Measurements from ENCODE around the gene UBE2Z. TPM values are rescaled to one million over a fixed set of nuclear protein-coding genes. Genes with fewer than 3 reads are reported as not detected.

Gene UBE2Z
- total and polyA plus RNA-seq, 9 of the 15 experiments (the other 6 are each of a cell fraction or from before 2014, with no cell fraction given) = 11.8 to 89.0 (median 38.2) TPM

- FAIRE-seq (peak; percentile 11), ATAC-seq (peak; percentile 54; the same call in 1 of the 3 replicates), DNase-seq (ENCODE audit: extremely low read depth in 1 of 4, low spot score in 3 of 4) (no peak)
- ChIA-PET CTCF (ENCODE audit: low intra/inter-chr PET ratio) (no interaction called here), POLR2A (interaction anchor here (0.6 to 2.2 kb wide), 4 partner anchors 11 to 150 kb away, joined by 3 to 6 read pairs (median 4); no protein-coding TSS in a partner anchor)
- peaks cover 0 to 2% of the 10 kb centered on the region in 2 experiments; a peak in 1 of 5 replicates for H3K4me1 ChIP-seq (replicated peaks in 1 of 2; ENCODE audit: control insufficient read depth in 2 of 2, insufficient read depth in 2 of 2, low read length in 2 of 2)
- H4K20me1 ChIP-seq (replicated peaks; ENCODE audit: control insufficient read depth, insufficient read depth, low read length) = no peaks in the 10 kb centered on the region
- H3K9ac ChIP-seq (ENCODE audit: insufficient read depth in 1 of 2, low read depth in 2 of 2, low read length in 2 of 2) = no peak overlapping the region
- peaks cover 40% of the 10 kb centered on the region; the same call in 2 of the 3 replicates for H3K36me3 ChIP-seq (ENCODE audit: control insufficient read depth, insufficient read depth, low read length)
- in situ Hi-C loops (cut with MboI) (no loop called here), intact Hi-C loops (cut with micrococcal nuclease) (no loop called here)
- no peaks in the 10 kb centered on the region for H3K27me3 ChIP-seq (ENCODE audit: control insufficient read depth in 2 of 2, insufficient read depth in 2 of 2, low read length in 2 of 2)
- no peak for TF ChIP-seq NR0B1 (IDR thresholded peaks at IDR 0.05; ENCODE audit: partially characterized antibody)
- no peak for TF ChIP-seq ZFP30 (CRISPR knock-in tag; IDR thresholded peaks at IDR 0.05; ENCODE audit: borderline replicate concordance)
- TF ChIP-seq, protein P1, sequence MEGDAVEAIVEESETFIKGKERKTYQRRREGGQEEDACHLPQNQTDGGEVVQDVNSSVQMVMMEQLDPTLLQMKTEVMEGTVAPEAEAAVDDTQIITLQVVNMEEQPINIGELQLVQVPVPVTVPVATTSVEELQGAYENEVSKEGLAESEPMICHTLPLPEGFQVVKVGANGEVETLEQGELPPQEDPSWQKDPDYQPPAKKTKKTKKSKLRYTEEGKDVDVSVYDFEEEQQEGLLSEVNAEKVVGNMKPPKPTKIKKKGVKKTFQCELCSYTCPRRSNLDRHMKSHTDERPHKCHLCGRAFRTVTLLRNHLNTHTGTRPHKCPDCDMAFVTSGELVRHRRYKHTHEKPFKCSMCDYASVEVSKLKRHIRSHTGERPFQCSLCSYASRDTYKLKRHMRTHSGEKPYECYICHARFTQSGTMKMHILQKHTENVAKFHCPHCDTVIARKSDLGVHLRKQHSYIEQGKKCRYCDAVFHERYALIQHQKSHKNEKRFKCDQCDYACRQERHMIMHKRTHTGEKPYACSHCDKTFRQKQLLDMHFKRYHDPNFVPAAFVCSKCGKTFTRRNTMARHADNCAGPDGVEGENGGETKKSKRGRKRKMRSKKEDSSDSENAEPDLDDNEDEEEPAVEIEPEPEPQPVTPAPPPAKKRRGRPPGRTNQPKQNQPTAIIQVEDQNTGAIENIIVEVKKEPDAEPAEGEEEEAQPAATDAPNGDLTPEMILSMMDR (IDR thresholded peaks at IDR 0.05 in 2 of 3, conservative IDR thresholded peaks at IDR 0.05 in 1 of 3; ENCODE audit: insufficient read depth in 2 of 3, low read depth in 1 of 3, low read length in 3 of 3) = 0 out of 6 replicates have a peak, but pooled peaks of 2 of the 3 experiments have one; percentile 5 to 23
- no peak for TF ChIP-seq ZNF583 (CRISPR knock-in tag; IDR thresholded peaks at IDR 0.05)
- 98% methylated on average over 3 of the region's 3 CpGs for WGBS (ENCODE audit: insufficient coverage, low coverage, missing lambda C conversion rate)
- no peak overlapping the region for H3K4me3 ChIP-seq
- no peak overlapping the region for H3K4me2 ChIP-seq (ENCODE audit: insufficient read depth, low read length)
- no peak overlapping the region for H2AFZ ChIP-seq (ENCODE audit: low read depth, low read length)
- BruUV-seq (replicated peaks) = no TSS peak
- no peaks in the 10 kb centered on the region for H3K9me3 ChIP-seq (replicated peaks; ENCODE audit: control insufficient read depth, insufficient read depth, low read depth, low read length)
- H3K9me1 ChIP-seq (ENCODE audit: control insufficient read depth, insufficient read depth, low read length) = no peaks in the 10 kb centered on the region
- H3K27ac ChIP-seq (ENCODE audit: extremely low read depth, low read depth, low read length) = no peak overlapping the region
- H3K79me2 ChIP-seq (ENCODE audit: control insufficient read depth, insufficient read depth, low read length) = no peaks in the 10 kb centered on the region
Measured at GRCh38 chr17:48860034-48860433, 48.2 kb upstream of the UBE2Z start.
